Adrenal gland (tissue), 5 donors: Measurements from ENCODE around the gene NFATC3.

Source experiments
- POLR2A ChIP-seq, 2 donors: fragments of 450-650 bp; IDR thresholded peaks; one replicate each; pipeline ENCODE4 v1.6.1; 2017; ENCODE audit warnings: antibody characterized with exemption in 2 of 2, mild to moderate bottlenecking in 2 of 2, moderate library complexity in 1 of 2
- TF ChIP-seq, protein P1 (sequence below), 6 experiments: fragments of 450-650 bp in 4 of 6; fragments of 200-600 bp in 2 of 6; sonication (generic) in 1 of 6; IDR thresholded peaks; 1 replicate in 5 of 6; 2 replicates in 1 of 6; pipeline versions ENCODE4 v1.5.1 to v1.8.0; 2016 to 2021; ENCODE audit warnings: antibody characterized with exemption in 6 of 6, mild to moderate bottlenecking in 2 of 6, moderate library complexity in 1 of 6
- donor health status: DM: no; HTN: no; CAD: no.

DNA sequence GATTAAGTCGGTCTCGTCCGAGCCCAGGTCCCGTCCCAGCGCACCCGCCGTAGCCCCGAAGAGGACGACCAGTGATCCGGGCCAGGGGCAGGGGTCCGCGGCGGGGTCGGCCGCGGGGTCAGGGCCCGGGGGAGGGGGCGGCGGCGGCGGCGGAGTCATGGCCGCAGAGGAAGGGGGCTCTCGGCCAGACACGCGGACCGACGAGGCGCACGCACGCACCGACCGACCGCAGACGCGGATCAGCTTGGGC is 150.6 kb downstream of the NFATC3 start, which contains the start of gene ESRP2:
- TF ChIP-seq, protein P1, sequence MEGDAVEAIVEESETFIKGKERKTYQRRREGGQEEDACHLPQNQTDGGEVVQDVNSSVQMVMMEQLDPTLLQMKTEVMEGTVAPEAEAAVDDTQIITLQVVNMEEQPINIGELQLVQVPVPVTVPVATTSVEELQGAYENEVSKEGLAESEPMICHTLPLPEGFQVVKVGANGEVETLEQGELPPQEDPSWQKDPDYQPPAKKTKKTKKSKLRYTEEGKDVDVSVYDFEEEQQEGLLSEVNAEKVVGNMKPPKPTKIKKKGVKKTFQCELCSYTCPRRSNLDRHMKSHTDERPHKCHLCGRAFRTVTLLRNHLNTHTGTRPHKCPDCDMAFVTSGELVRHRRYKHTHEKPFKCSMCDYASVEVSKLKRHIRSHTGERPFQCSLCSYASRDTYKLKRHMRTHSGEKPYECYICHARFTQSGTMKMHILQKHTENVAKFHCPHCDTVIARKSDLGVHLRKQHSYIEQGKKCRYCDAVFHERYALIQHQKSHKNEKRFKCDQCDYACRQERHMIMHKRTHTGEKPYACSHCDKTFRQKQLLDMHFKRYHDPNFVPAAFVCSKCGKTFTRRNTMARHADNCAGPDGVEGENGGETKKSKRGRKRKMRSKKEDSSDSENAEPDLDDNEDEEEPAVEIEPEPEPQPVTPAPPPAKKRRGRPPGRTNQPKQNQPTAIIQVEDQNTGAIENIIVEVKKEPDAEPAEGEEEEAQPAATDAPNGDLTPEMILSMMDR (IDR thresholded peaks at IDR 0.05), result no peak
- no peak for TF ChIP-seq POLR2A (IDR thresholded peaks at IDR 0.05)
